ENCODE measurements around the gene SDR42E1. TPM values are rescaled to one million over a fixed set of nuclear protein-coding genes. Genes with fewer than 3 reads are reported as not detected.
A peak's percentile ranks its signal among the peaks of the same experiment; 100 is the strongest.

SDR42E1 gene
- total RNA-seq, 4 donors from 2014 or later, result under 0.01 to 0.59 (median 0.26) TPM

DNA sequence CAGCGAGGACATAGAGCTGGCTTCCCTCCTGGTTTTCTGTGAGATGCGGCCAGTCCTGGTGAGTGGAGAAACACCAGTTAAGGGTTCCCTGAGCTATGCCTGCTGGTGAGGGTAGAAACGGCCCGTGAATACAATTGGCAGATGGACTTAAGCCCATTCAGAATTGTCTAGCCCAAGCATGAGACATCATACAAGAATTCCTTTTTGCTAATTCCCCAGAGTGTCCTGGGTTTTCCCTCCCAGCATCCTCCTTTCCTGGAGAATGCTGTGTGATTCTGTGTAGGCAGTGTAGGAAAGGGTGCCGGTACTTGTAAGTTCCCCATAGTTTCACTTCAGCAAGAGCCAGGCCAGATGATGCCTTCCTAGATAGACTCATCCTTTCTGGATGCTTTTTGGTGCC, 65.1 kb downstream of the SDR42E1 start:
- H3K9me3 ChIP-seq, result peaks cover 0 to 6% (median 2%) of the 10 kb centered on the region in 4 donors
- DNase-seq (ENCODE audit: low spot score in 2 of 2), result no peak
- H3K36me3 ChIP-seq, result peaks cover 0 to 20% (median 0%) of the 10 kb centered on the region in 3 donors
- no peak overlapping the region for H3K27ac ChIP-seq
- 71 to 75% methylated on average over 5 of the region's 5 CpGs for WGBS, 2 donors
- H3K4me3 ChIP-seq, result no peak overlapping the region
- no peaks in the 10 kb centered on the region for H3K4me1 ChIP-seq
- TF ChIP-seq EP300 (IDR thresholded peaks at IDR 0.05) (no peak), POLR2A (IDR thresholded peaks at IDR 0.05) (no peak)
- TF ChIP-seq, protein P1, sequence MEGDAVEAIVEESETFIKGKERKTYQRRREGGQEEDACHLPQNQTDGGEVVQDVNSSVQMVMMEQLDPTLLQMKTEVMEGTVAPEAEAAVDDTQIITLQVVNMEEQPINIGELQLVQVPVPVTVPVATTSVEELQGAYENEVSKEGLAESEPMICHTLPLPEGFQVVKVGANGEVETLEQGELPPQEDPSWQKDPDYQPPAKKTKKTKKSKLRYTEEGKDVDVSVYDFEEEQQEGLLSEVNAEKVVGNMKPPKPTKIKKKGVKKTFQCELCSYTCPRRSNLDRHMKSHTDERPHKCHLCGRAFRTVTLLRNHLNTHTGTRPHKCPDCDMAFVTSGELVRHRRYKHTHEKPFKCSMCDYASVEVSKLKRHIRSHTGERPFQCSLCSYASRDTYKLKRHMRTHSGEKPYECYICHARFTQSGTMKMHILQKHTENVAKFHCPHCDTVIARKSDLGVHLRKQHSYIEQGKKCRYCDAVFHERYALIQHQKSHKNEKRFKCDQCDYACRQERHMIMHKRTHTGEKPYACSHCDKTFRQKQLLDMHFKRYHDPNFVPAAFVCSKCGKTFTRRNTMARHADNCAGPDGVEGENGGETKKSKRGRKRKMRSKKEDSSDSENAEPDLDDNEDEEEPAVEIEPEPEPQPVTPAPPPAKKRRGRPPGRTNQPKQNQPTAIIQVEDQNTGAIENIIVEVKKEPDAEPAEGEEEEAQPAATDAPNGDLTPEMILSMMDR (IDR thresholded peaks at IDR 0.05), result no peak
- no peaks in the 10 kb centered on the region for H3K27me3 ChIP-seq

DNA sequence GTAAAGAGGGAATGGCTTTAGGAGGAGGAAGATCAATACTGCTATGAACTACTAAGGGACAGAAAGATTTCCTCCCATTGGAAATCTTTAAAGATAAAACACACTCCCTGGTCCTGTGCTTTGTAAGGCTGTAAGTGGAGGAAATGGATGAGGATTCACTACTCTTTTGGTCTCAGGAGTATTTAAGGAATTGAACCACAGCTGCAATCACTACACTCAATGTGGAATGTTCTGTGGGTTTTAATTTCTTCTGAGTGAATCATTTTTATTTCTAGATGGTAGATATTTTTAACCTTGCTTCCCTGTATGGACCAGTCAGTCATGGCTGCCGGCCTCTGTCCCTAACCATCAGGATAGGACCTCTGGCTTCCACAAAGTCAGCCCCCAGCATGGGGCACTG, 65.6 kb downstream of the SDR42E1 start:
- H3K4me3 ChIP-seq, result no peak overlapping the region
- peaks cover 0 to 1% (median 0%) of the 10 kb centered on the region in 4 donors for H3K9me3 ChIP-seq
- no peak overlapping the region for H3K27ac ChIP-seq
- H3K36me3 ChIP-seq, result peaks cover 0 to 20% (median 0%) of the 10 kb centered on the region in 3 donors
- H3K4me1 ChIP-seq, result no peaks in the 10 kb centered on the region
- no peak for DNase-seq (ENCODE audit: low spot score in 2 of 2)
- TF ChIP-seq, protein P1 (IDR thresholded peaks at IDR 0.05), result no peak
- TF ChIP-seq POLR2A (IDR thresholded peaks at IDR 0.05), result no peak
- no peak for TF ChIP-seq EP300 (IDR thresholded peaks at IDR 0.05)
- no peaks in the 10 kb centered on the region for H3K27me3 ChIP-seq
- 62 to 90% methylated on average over 1 of the region's 1 CpG for WGBS, 2 donors

DNA sequence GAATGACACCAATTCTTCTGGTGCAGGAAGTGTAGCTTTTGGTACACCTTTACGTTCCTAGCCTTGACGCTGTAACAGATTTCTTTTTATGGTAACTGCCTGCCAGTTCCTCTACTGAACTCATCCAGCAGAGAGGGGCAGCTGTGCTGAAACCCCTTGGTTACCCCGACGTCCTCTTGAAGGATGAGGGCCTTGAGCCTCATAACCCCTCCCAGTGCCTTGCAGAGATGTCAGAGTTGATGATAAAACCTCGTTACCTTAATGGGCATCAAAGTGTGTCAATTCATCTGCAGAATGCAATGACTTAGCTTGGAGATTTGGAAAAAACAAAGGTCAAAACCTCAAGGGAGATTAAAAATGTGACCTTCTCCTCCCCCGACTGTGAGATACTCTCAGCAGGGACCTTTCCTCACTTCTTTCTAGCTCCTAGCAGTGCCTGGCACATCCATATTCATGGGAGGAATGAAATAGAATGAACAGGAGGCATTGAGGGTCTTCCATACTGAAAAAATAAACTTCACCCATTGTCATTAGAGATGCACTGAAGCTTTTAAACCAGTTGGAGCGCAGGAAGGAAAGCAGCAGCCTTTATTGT, 69.2 kb downstream of the SDR42E1 start:
- no peaks in the 10 kb centered on the region for H3K9me3 ChIP-seq
- WGBS, 2 donors, result 75 to 81% methylated on average over 7 of the region's 7 CpGs
- no peak overlapping the region for H3K27ac ChIP-seq
- peaks cover 0 to 7% (median 0%) of the 10 kb centered on the region in 4 donors for H3K4me1 ChIP-seq
- TF ChIP-seq EP300 (IDR thresholded peaks at IDR 0.05) (no peak), POLR2A (IDR thresholded peaks at IDR 0.05) (no peak)
- TF ChIP-seq, protein P1 (IDR thresholded peaks at IDR 0.05), result no peak
- H3K36me3 ChIP-seq, result peaks cover 0 to 6% (median 0%) of the 10 kb centered on the region in 3 donors
- H3K4me3 ChIP-seq, result no peak overlapping the region
- no peak for DNase-seq (ENCODE audit: low spot score in 2 of 2)
- H3K27me3 ChIP-seq, result no peaks in the 10 kb centered on the region

DNA sequence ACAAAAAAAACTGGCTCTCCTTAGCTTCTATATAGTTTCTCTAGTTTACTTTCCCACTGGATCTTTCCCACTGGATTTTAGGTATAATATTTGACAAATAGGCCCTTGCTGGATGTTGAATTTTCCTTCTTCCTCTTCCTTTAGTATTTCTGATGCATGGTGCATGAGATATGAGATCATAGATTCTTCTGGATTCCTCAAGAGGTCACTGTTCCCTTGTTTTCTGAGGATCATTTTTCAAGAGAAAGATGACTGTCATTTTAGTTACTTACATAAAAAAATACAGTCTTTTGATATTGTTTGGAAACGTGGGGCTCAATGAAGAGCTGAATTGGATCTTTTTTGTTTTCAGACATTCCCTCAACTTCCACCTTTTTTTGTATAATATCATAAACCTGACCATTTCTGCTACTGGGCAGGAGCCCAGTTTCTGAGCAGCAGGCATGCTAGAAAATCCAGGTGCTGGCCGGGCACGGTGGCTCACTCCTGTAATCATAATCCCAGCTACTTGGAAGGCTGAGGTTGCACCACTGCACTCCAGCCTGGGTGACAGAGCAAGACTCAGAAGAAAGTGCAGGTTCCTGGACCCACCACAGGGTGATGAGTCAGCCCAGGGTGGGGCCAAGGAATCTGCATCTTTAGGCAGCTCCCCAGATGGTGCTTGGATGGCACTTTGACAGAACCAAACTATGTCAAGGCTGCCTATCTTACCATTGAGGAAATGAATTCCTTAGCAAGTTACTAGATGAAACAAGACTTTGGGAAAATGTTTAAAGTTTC, 70.3 kb downstream of the SDR42E1 start:
- WGBS, 2 donors, result 53 to 57% methylated on average over 3 of the region's 3 CpGs

More for the DNA sequence above, 70.3 kb downstream of the SDR42E1 start:
- no peak overlapping the region for H3K4me3 ChIP-seq
- H3K27me3 ChIP-seq, result no peaks in the 10 kb centered on the region
- H3K27ac ChIP-seq, result no peak overlapping the region
- TF ChIP-seq, protein P1 (IDR thresholded peaks at IDR 0.05), result peak in 4 of 5 experiments; percentile 12 to 33 (median 29)
- no peak for TF ChIP-seq POLR2A (IDR thresholded peaks at IDR 0.05)
- TF ChIP-seq EP300 (IDR thresholded peaks at IDR 0.05), result no peak
- H3K9me3 ChIP-seq, result no peaks in the 10 kb centered on the region
- DNase-seq (ENCODE audit: low spot score in 2 of 2), result no peak
- peaks cover 0 to 7% (median 0%) of the 10 kb centered on the region in 4 donors for H3K4me1 ChIP-seq
- no peaks in the 10 kb centered on the region for H3K36me3 ChIP-seq

Data from tibial nerve (tissue), 4 donors.